ENCODE results near the gene CLCF1.
A peak's percentile ranks its signal among the peaks of the same experiment; 100 is the strongest.
"Not testable (repeated sequence)": the region's sequence is repeated elsewhere in the genome, so short reads cannot be mapped to it uniquely, and the experiment has no call there.

Gene CLCF1

GRCh38 chr11:67323526-67323925, 49.9 kb downstream of the CLCF1 start:
- Histone ChIP-seq H3K9me3 (ENCODE audit: control insufficient read depth, insufficient read depth, low read depth, low read length) (no peaks in the 10 kb centered on the region), H3K27me3 (ENCODE audit: control insufficient read depth, insufficient read depth, low read length) (peaks cover 30% of the 10 kb centered on the region), H3K9ac (ENCODE audit: low read length) (no peak overlapping the region), H3K36me3 (ENCODE audit: control insufficient read depth, insufficient read depth, low read length) (no peaks in the 10 kb centered on the region), H3K4me3 (ENCODE audit: low read depth, low read length) (no peak overlapping the region), H3K27ac (ENCODE audit: low read depth, low read length) (no peak overlapping the region), H3K4me1 (ENCODE audit: control insufficient read depth, insufficient read depth, low read length) (no peaks in the 10 kb centered on the region; the same call in 1 of the 2 replicates)

- peaks cover 38% of the 10 kb centered on the region for H3K27me3 ChIP-seq (ENCODE audit: control insufficient read depth, insufficient read depth, low read length)
- no peaks in the 10 kb centered on the region for H3K36me3 ChIP-seq (ENCODE audit: control insufficient read depth, insufficient read depth, low read length)
- peaks cover 4% of the 10 kb centered on the region; the same call in 1 of the 2 replicates for H3K4me1 ChIP-seq (ENCODE audit: control insufficient read depth, insufficient read depth, low read length)
- no peak overlapping the region for H3K9ac ChIP-seq (ENCODE audit: low read length)
- H3K4me3 ChIP-seq (ENCODE audit: low read depth, low read length): no peak overlapping the region
- no peaks in the 10 kb centered on the region for H3K9me3 ChIP-seq (ENCODE audit: control insufficient read depth, insufficient read depth, low read depth, low read length)
- H3K27ac ChIP-seq (ENCODE audit: low read depth, low read length): no peak overlapping the region
These were observed 51.3 kb downstream of the CLCF1 start for GRCh38 chr11:67322049-67322448.

GRCh38 chr11:67321313-67321871, 52.0 kb downstream of the CLCF1 start:
- H3K27me3 ChIP-seq (ENCODE audit: control insufficient read depth, insufficient read depth, low read length): peaks cover 38% of the 10 kb centered on the region
- no peaks in the 10 kb centered on the region for H3K9me3 ChIP-seq (ENCODE audit: control insufficient read depth, insufficient read depth, low read depth, low read length)
- H3K9ac ChIP-seq (ENCODE audit: low read length): no peak overlapping the region
- no peaks in the 10 kb centered on the region for H3K36me3 ChIP-seq (ENCODE audit: control insufficient read depth, insufficient read depth, low read length)
- peaks cover 4% of the 10 kb centered on the region; the same call in 1 of the 2 replicates for H3K4me1 ChIP-seq (ENCODE audit: control insufficient read depth, insufficient read depth, low read length)
- no peak overlapping the region for H3K27ac ChIP-seq (ENCODE audit: low read depth, low read length)
- no peak overlapping the region for H3K4me3 ChIP-seq (ENCODE audit: low read depth, low read length)

- Histone ChIP-seq H3K27ac (ENCODE audit: low read depth, low read length) (no peak overlapping the region), H3K4me3 (ENCODE audit: low read depth, low read length) (no peak overlapping the region), H3K27me3 (ENCODE audit: control insufficient read depth, insufficient read depth, low read length) (peaks cover 38% of the 10 kb centered on the region), H3K9ac (ENCODE audit: low read length) (no peak overlapping the region), H3K9me3 (ENCODE audit: control insufficient read depth, insufficient read depth, low read depth, low read length) (no peaks in the 10 kb centered on the region), H3K36me3 (ENCODE audit: control insufficient read depth, insufficient read depth, low read length) (no peaks in the 10 kb centered on the region), H3K4me1 (ENCODE audit: control insufficient read depth, insufficient read depth, low read length) (peaks cover 4% of the 10 kb centered on the region; the same call in 1 of the 2 replicates)
These were observed 52.7 kb downstream of the CLCF1 start for GRCh38 chr11:67320691-67321090.

- H3K4me1 ChIP-seq (ENCODE audit: control insufficient read depth, insufficient read depth, low read length): peaks cover 4% of the 10 kb centered on the region; the same call in 1 of the 2 replicates
- H3K27me3 ChIP-seq (ENCODE audit: control insufficient read depth, insufficient read depth, low read length): peaks cover 38% of the 10 kb centered on the region
- H3K9me3 ChIP-seq (ENCODE audit: control insufficient read depth, insufficient read depth, low read depth, low read length): no peaks in the 10 kb centered on the region
- no peaks in the 10 kb centered on the region for H3K36me3 ChIP-seq (ENCODE audit: control insufficient read depth, insufficient read depth, low read length)
- H3K4me3 ChIP-seq (ENCODE audit: low read depth, low read length): no peak overlapping the region
- H3K27ac ChIP-seq (ENCODE audit: low read depth, low read length): no peak overlapping the region
- no peak overlapping the region for H3K9ac ChIP-seq (ENCODE audit: low read length)
These were observed 53.4 kb downstream of the CLCF1 start for GRCh38 chr11:67320011-67320410.

GRCh38 chr11:67318876-67319275, 54.5 kb downstream of the CLCF1 start:
- not testable (repeated sequence) for H3K36me3 ChIP-seq (ENCODE audit: control insufficient read depth, insufficient read depth, low read length); H3K4me3 ChIP-seq (ENCODE audit: low read depth, low read length); H3K4me1 ChIP-seq (ENCODE audit: control insufficient read depth, insufficient read depth, low read length); H3K9me3 ChIP-seq (ENCODE audit: control insufficient read depth, insufficient read depth, low read depth, low read length); H3K27ac ChIP-seq (ENCODE audit: low read depth, low read length); H3K9ac ChIP-seq (ENCODE audit: low read length)
- peaks cover 38% of the 10 kb centered on the region for H3K27me3 ChIP-seq (ENCODE audit: control insufficient read depth, insufficient read depth, low read length)

- Histone ChIP-seq H3K9me3 (ENCODE audit: control insufficient read depth, insufficient read depth, low read depth, low read length) (no peaks in the 10 kb centered on the region), H3K36me3 (ENCODE audit: control insufficient read depth, insufficient read depth, low read length) (no peaks in the 10 kb centered on the region), H3K27me3 (ENCODE audit: control insufficient read depth, insufficient read depth, low read length) (peaks cover 36% of the 10 kb centered on the region), H3K4me3 (ENCODE audit: low read depth, low read length) (peak overlapping the region; percentile 78), H3K9ac (ENCODE audit: low read length) (peak overlapping the region; percentile 25), H3K27ac (ENCODE audit: low read depth, low read length) (no peak overlapping the region), H3K4me1 (ENCODE audit: control insufficient read depth, insufficient read depth, low read length) (peaks cover 4% of the 10 kb centered on the region; the same call in 1 of the 2 replicates)
These were observed 55.4 kb downstream of the CLCF1 start for GRCh38 chr11:67317888-67318555.

GRCh38 chr11:67317205-67317887, 56.1 kb downstream of the CLCF1 start:
- Histone ChIP-seq H3K36me3 (ENCODE audit: control insufficient read depth, insufficient read depth, low read length) (no peaks in the 10 kb centered on the region), H3K27me3 (ENCODE audit: control insufficient read depth, insufficient read depth, low read length) (peaks cover 35% of the 10 kb centered on the region), H3K4me1 (ENCODE audit: control insufficient read depth, insufficient read depth, low read length) (peaks cover 4% of the 10 kb centered on the region; the same call in 1 of the 2 replicates), H3K27ac (ENCODE audit: low read depth, low read length) (no peak overlapping the region), H3K9me3 (ENCODE audit: control insufficient read depth, insufficient read depth, low read depth, low read length) (no peaks in the 10 kb centered on the region), H3K4me3 (ENCODE audit: low read depth, low read length) (peak overlapping the region; percentile 78), H3K9ac (ENCODE audit: low read length) (peak overlapping the region; percentile 62)

GRCh38 chr11:67316882-67317204, 56.6 kb downstream of the CLCF1 start:
- Histone ChIP-seq H3K9me3 (ENCODE audit: control insufficient read depth, insufficient read depth, low read depth, low read length) (no peaks in the 10 kb centered on the region), H3K4me3 (ENCODE audit: low read depth, low read length) (peak overlapping the region; percentile 78), H3K27me3 (ENCODE audit: control insufficient read depth, insufficient read depth, low read length) (peaks cover 35% of the 10 kb centered on the region), H3K27ac (ENCODE audit: low read depth, low read length) (no peak overlapping the region), H3K4me1 (ENCODE audit: control insufficient read depth, insufficient read depth, low read length) (peaks cover 4% of the 10 kb centered on the region; the same call in 1 of the 2 replicates), H3K9ac (ENCODE audit: low read length) (peak overlapping the region; percentile 62), H3K36me3 (ENCODE audit: control insufficient read depth, insufficient read depth, low read length) (peaks cover 1% of the 10 kb centered on the region; the same call in 1 of the 2 replicates)

- peaks cover 4% of the 10 kb centered on the region; the same call in 1 of the 2 replicates for H3K4me1 ChIP-seq (ENCODE audit: control insufficient read depth, insufficient read depth, low read length)
- H3K9me3 ChIP-seq (ENCODE audit: control insufficient read depth, insufficient read depth, low read depth, low read length): no peaks in the 10 kb centered on the region
- no peak overlapping the region for H3K9ac ChIP-seq (ENCODE audit: low read length)
- no peak overlapping the region for H3K27ac ChIP-seq (ENCODE audit: low read depth, low read length)
- peaks cover 27% of the 10 kb centered on the region for H3K27me3 ChIP-seq (ENCODE audit: control insufficient read depth, insufficient read depth, low read length)
- H3K36me3 ChIP-seq (ENCODE audit: control insufficient read depth, insufficient read depth, low read length): peaks cover 8% of the 10 kb centered on the region
- no peak overlapping the region for H3K4me3 ChIP-seq (ENCODE audit: low read depth, low read length)
These were observed 58.0 kb downstream of the CLCF1 start for GRCh38 chr11:67315325-67315909.

- Histone ChIP-seq H3K27ac (ENCODE audit: low read depth, low read length) (no peak overlapping the region), H3K4me3 (ENCODE audit: low read depth, low read length) (no peak overlapping the region), H3K4me1 (ENCODE audit: control insufficient read depth, insufficient read depth, low read length) (peaks cover 4% of the 10 kb centered on the region; the same call in 1 of the 2 replicates), H3K9ac (ENCODE audit: low read length) (no peak overlapping the region), H3K36me3 (ENCODE audit: control insufficient read depth, insufficient read depth, low read length) (peaks cover 18% of the 10 kb centered on the region), H3K27me3 (ENCODE audit: control insufficient read depth, insufficient read depth, low read length) (peaks cover 15% of the 10 kb centered on the region), H3K9me3 (ENCODE audit: control insufficient read depth, insufficient read depth, low read depth, low read length) (no peaks in the 10 kb centered on the region)
These were observed 59.2 kb downstream of the CLCF1 start for GRCh38 chr11:67314218-67314617.
